ENCODE measurements around the gene PCDHA1.

DNA sequence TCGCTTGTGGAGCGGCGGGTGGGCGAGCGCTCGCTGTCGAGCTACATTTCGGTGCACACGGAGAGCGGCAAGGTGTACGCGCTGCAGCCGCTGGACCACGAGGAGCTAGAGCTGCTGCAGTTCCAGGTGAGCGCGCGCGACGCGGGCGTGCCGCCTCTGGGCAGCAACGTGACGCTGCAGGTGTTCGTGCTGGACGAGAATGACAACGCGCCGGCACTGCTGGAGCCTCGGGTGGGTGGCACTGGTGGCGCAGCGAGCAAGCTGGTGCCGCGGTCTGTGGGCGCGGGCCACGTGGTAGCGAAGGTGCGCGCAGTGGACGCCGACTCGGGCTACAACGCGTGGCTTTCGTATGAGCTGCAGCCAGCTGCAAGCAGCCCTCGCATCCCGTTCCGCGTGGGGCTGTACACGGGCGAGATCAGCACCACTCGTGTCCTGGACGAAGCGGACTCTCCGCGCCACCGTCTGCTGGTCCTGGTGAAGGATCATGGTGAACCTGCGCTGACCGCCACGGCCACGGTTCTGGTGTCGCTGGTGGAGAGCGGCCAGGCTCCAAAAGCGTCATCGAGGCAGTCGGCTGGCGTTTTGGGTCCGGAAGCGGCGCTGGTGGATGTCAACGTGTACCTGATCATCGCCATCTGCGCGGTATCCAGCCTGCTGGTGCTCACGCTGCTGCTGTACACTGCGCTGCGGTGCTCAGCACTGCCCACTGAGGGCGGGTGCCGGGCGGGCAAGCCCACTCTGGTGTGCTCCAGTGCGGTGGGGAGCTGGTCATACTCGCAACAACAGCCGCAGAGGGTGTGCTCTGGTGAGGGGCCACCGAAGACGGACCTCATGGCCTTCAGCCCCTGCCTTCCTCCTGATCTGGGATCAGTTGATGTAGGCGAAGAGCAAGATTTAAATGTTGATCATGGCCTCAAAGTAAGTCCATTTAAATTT lies 57.1 kb downstream of the PCDHA1 start:
- TF ChIP-seq, protein P1, sequence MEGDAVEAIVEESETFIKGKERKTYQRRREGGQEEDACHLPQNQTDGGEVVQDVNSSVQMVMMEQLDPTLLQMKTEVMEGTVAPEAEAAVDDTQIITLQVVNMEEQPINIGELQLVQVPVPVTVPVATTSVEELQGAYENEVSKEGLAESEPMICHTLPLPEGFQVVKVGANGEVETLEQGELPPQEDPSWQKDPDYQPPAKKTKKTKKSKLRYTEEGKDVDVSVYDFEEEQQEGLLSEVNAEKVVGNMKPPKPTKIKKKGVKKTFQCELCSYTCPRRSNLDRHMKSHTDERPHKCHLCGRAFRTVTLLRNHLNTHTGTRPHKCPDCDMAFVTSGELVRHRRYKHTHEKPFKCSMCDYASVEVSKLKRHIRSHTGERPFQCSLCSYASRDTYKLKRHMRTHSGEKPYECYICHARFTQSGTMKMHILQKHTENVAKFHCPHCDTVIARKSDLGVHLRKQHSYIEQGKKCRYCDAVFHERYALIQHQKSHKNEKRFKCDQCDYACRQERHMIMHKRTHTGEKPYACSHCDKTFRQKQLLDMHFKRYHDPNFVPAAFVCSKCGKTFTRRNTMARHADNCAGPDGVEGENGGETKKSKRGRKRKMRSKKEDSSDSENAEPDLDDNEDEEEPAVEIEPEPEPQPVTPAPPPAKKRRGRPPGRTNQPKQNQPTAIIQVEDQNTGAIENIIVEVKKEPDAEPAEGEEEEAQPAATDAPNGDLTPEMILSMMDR (optimal IDR thresholded peaks at IDR 0.05 in 1 of 3, IDR thresholded peaks at IDR 0.05 in 1 of 3, conservative IDR thresholded peaks at IDR 0.05 in 1 of 3; ENCODE audit: extremely low read depth in 1 of 3, insufficient read depth in 2 of 3, low read length in 3 of 3), result no peak
- no peak for TF ChIP-seq EZH2 (IDR thresholded peaks at IDR 0.05; ENCODE audit: low read length)
